Choroid plexus epithelial cell (primary cell): ENCODE measurements around the gene ATXN7.

Experiments used
- DNase-seq: peaks from one replicate; pipeline ENCODE4 v3.0.0-alpha.2; 2010; ENCODE audit warnings: low read depth
- H3K4me3 ChIP-seq: 2 replicates; pipeline ENCODE4 v1.5.1; 2011; ENCODE audit warnings: low read depth, mild to moderate bottlenecking, control low read depth, low read length, moderate library complexity
- CTCF ChIP-seq: conservative IDR thresholded peaks from 2 replicates; pipeline ENCODE4 v1.5.1; 2011; ENCODE audit warnings: low read depth, mild to moderate bottlenecking, control low read depth, inconsistent platforms, low read length, moderate library complexity

Gene ATXN7

GRCh38 chr3:63968612-63969350 lies 105.1 kb downstream of the ATXN7 start:
- DNase-seq = peak; percentile 51
- TF ChIP-seq CTCF = no peak
- no peak overlapping the region for H3K4me3 ChIP-seq

GRCh38 chr3:63969876-63970275 lies 106.2 kb downstream of the ATXN7 start:
- no peak for DNase-seq
- no peak for TF ChIP-seq CTCF
- no peak overlapping the region for H3K4me3 ChIP-seq

GRCh38 chr3:63970631-63971475 lies 107.2 kb downstream of the ATXN7 start:
- H3K4me3 ChIP-seq = no peak overlapping the region
- TF ChIP-seq CTCF = no peak
- no peak for DNase-seq

GRCh38 chr3:63972196-63972595 lies 108.5 kb downstream of the ATXN7 start:
- no peak overlapping the region for H3K4me3 ChIP-seq
- no peak for TF ChIP-seq CTCF
- DNase-seq = peak; percentile 93

GRCh38 chr3:63972987-63973386 lies 109.3 kb downstream of the ATXN7 start:
- DNase-seq = no peak
- H3K4me3 ChIP-seq = no peak overlapping the region
- no peak for TF ChIP-seq CTCF

- TF ChIP-seq CTCF = no peak
- H3K4me3 ChIP-seq = no peak overlapping the region
- DNase-seq = no peak
Measured at GRCh38 chr3:63973406-63973805, 109.7 kb downstream of the ATXN7 start.
